K562 (cell line): ENCODE data around the gene SLC30A1. TPM values are rescaled to one million over a fixed set of nuclear protein-coding genes. Genes with fewer than 3 reads are reported as not detected.

ENCODE experiments used
- ARID4B ChIP-seq: sonication (generic); formaldehyde crosslinking; IDR thresholded peaks from 2 replicates; pipeline ENCODE4 v1.8.0; 2022; ENCODE audit warnings: mild to moderate bottlenecking, missing genetic modification reagents
- CHD1 ChIP-seq: fragments of 200-600 bp; sonication (generic); IDR thresholded peaks from one replicate; pipeline ENCODE4 v1.6.1; 2012; ENCODE audit warnings: mild to moderate bottlenecking, moderate library complexity, low read length, inconsistent platforms
- FOXJ3 ChIP-seq: sonication (generic); formaldehyde crosslinking; IDR thresholded peaks from 2 replicates; pipeline ENCODE4 v1.4.0; 2020; ENCODE audit warnings: mild to moderate bottlenecking, missing genetic modification reagents
- GTF2B ChIP-seq: IDR thresholded peaks from 2 replicates; pipeline ENCODE4 v1.6.1; 2011; ENCODE audit not compliant: insufficient read length; ENCODE audit errors: extremely low read depth
- MXI1 ChIP-seq: IDR thresholded peaks from 2 replicates; pipeline ENCODE4 v1.6.1; 2011; ENCODE audit warnings: low read depth, mild to moderate bottlenecking, improper control_type of control experiment, low read length
- NFE2 ChIP-seq: IDR thresholded peaks from 2 replicates; pipeline ENCODE4 v1.6.1; 2014; ENCODE audit warnings: antibody characterized with exemption, low read depth
- POLR2B ChIP-seq: fragments of 450-650 bp; IDR thresholded peaks from 2 replicates; pipeline ENCODE4 v1.6.1; 2018; ENCODE audit warnings: low read depth; ENCODE audit not compliant: partially characterized antibody
- SMARCB1 ChIP-seq: IDR thresholded peaks from 2 replicates; pipeline ENCODE4 v1.6.1; 2011; ENCODE audit warnings: improper control_type of control experiment, low read depth; ENCODE audit not compliant: insufficient read length
- XRCC4 ChIP-seq: IDR thresholded peaks from one replicate; pipeline ENCODE4 v1.6.1; 2011; ENCODE audit not compliant: insufficient read depth, insufficient read length; ENCODE audit errors: extremely low read depth
- YY1 ChIP-seq, 3 experiments: IDR thresholded peaks; 2 replicates each; pipeline ENCODE4 v1.6.1; 2011; ENCODE audit warnings: low read length in 2 of 3, mild to moderate bottlenecking in 2 of 3, moderate library complexity in 2 of 3, borderline replicate concordance in 1 of 3, control low read depth in 1 of 3, low read depth in 1 of 3; ENCODE audit not compliant: insufficient read depth in 3 of 3, insufficient replicate concordance in 2 of 3, control insufficient read depth in 1 of 3, insufficient read length in 1 of 3; ENCODE audit errors: extremely low read depth in 1 of 3
- ZC3H8 ChIP-seq: fragments of 450-650 bp; IDR thresholded peaks from 2 replicates; pipeline ENCODE4 v1.6.1; 2017
- ZFP36 ChIP-seq: fragments of 150-350 bp; IDR thresholded peaks from 2 replicates; pipeline ENCODE4 v1.6.1; 2018; ENCODE audit warnings: low read length, low read depth; ENCODE audit not compliant: partially characterized antibody
- ZNF134 ChIP-seq: fragments of 250-450 bp; sonication (Bioruptor Pico); conservative IDR thresholded peaks from 2 replicates; pipeline ENCODE4 v1.4.0; 2020
- ZNF282 ChIP-seq: sonication (generic); formaldehyde crosslinking; IDR thresholded peaks from 2 replicates; pipeline ENCODE4 v1.8.1; 2023; ENCODE audit warnings: missing genetic modification reagents
- ZNF431 ChIP-seq: sonication (generic); formaldehyde crosslinking; IDR thresholded peaks from 2 replicates; pipeline ENCODE4 v1.8.0; 2022; ENCODE audit warnings: mild to moderate bottlenecking, missing genetic modification reagents
- ZNF668 ChIP-seq: fragments of 250-450 bp; sonication (Bioruptor Pico); IDR thresholded peaks from 2 replicates; pipeline ENCODE4 v1.8.0; 2022; ENCODE audit warnings: mild to moderate bottlenecking, inconsistent platforms
- ZNF75A ChIP-seq: fragments of 450-650 bp; formaldehyde crosslinking; IDR thresholded peaks from 2 replicates; pipeline ENCODE4 v1.4.0; 2020; ENCODE audit warnings: mild to moderate bottlenecking
- polyA plus RNA-seq, 8 experiments: library from polyadenylated mRNA; depleted of rRNA in 4 of 8; stranded (reverse) in 5 of 8; unstranded in 3 of 8; fragments of >200 nt; fragmentation: Nextera tagmentation in 2 of 8; fragmentation: Illumina TruSeq in 1 of 8; extraction: Ambion mirVana in 2 of 8; extraction: Trizol in 1 of 8; gene quantifications; 2 replicates each; pipeline versions ENCODE4 v1.2.1 to v1.2.3, GENCODE V29; 2011 to 2014; ENCODE audit warnings: inconsistent platforms in 1 of 8, missing spikeins in 1 of 8
- total RNA-seq, 7 experiments: library from RNA; depleted of rRNA in 6 of 7; stranded (reverse); fragments of >200 nt in 6 of 7; fragmentation: Illumina TruSeq in 2 of 7; extraction: Trizol in 2 of 7; gene quantifications; 2 replicates each; pipeline versions ENCODE4 v1.2.1 to v1.2.3, GENCODE V29; 2011 to 2021; ENCODE audit warnings: low replicate concordance in 1 of 7
- TF ChIP-seq, protein P1 (sequence below): fragments of 450-650 bp; IDR thresholded peaks from 2 replicates; pipeline ENCODE4 v1.6.1; 2016
- TF ChIP-seq, protein P2 (sequence below): fragments of 450-650 bp; IDR thresholded peaks from 2 replicates; pipeline ENCODE4 v1.6.1; 2014; ENCODE audit warnings: low read depth, mild to moderate bottlenecking, moderate library complexity, borderline replicate concordance

The SLC30A1 gene
- total and polyA plus RNA-seq, 9 of the 15 experiments (the other 6 are each of a cell fraction or from before 2014, with no cell fraction given) = 4.1 to 14.4 (median 6.6) TPM

DNA sequence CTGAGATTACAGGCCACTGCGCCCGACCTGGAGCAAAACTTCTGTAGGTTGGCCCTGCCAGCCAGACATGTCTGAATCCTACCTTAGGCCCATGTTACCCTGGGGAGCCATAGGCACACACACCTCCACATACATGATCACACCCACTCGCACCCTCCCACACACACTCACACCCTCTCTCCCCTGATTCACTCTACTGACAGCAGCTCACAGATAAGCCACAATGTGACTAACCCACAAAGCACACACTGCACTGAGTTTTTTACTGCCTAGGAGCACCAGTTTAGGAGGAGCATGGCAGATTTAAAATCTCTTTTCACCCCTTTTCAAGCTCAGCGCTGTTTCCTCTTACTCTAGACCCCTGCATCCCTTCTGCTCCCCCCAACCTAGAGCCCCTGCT lies 41.7 kb downstream of the SLC30A1 start (continued):
- TF ChIP-seq, protein P1, sequence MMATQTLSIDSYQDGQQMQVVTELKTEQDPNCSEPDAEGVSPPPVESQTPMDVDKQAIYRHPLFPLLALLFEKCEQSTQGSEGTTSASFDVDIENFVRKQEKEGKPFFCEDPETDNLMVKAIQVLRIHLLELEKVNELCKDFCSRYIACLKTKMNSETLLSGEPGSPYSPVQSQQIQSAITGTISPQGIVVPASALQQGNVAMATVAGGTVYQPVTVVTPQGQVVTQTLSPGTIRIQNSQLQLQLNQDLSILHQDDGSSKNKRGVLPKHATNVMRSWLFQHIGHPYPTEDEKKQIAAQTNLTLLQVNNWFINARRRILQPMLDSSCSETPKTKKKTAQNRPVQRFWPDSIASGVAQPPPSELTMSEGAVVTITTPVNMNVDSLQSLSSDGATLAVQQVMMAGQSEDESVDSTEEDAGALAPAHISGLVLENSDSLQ = peak; percentile 86
- TF ChIP-seq MXI1 (no peak), POLR2B (no peak), ZNF431 (no peak), ZFP36 (peak; percentile 24), ZNF134 (CRISPR knock-in tag) (no peak), ZC3H8 (no peak), NFE2 (peak; percentile 32; the same call in 1 of the 2 replicates), ZNF75A (no peak), XRCC4 (no peak), ZNF668 (no peak), ZNF282 (no peak), FOXJ3 (CRISPR knock-in tag) (no peak), GTF2B (no peak), YY1 (IDR thresholded peaks at IDR 0.05; ENCODE audit: borderline replicate concordance in 1 of 3, control insufficient read depth in 1 of 3, extremely low read depth in 1 of 3, insufficient read depth in 3 of 3, insufficient read length in 1 of 3, insufficient replicate concordance in 2 of 3, low read depth in 1 of 3, low read length in 2 of 3) (no peak), ARID4B (no peak), SMARCB1 (no peak), CHD1 (no peak)
- TF ChIP-seq, protein P2, sequence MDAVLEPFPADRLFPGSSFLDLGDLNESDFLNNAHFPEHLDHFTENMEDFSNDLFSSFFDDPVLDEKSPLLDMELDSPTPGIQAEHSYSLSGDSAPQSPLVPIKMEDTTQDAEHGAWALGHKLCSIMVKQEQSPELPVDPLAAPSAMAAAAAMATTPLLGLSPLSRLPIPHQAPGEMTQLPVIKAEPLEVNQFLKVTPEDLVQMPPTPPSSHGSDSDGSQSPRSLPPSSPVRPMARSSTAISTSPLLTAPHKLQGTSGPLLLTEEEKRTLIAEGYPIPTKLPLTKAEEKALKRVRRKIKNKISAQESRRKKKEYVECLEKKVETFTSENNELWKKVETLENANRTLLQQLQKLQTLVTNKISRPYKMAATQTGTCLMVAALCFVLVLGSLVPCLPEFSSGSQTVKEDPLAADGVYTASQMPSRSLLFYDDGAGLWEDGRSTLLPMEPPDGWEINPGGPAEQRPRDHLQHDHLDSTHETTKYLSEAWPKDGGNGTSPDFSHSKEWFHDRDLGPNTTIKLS = no peak
